HG03066 (cell line): ENCODE results near the gene KDM2A.
"Not testable (repeated sequence)": the region's sequence is repeated elsewhere in the genome, so short reads cannot be mapped to it uniquely, and the experiment has no call there.

Experiments used
- ATAC-seq: cut with Tn5 transposase; IDR thresholded peaks from one replicate; pipeline ENCODE4 v1.9.1; 2021; ENCODE audit warnings: low read depth; ENCODE audit not compliant: unreplicated experiment

The KDM2A gene

GRCh38 chr11:67117176-67117575 is 1.9 kb upstream of the KDM2A start:
- ATAC-seq = no peak

- peak; percentile 4 for ATAC-seq
Measured at GRCh38 chr11:67117672-67118180, 1.3 kb upstream of the KDM2A start.

GRCh38 chr11:67118181-67118766 is 789 bp upstream of the KDM2A start:
- ATAC-seq = peak; percentile 2

- peak; percentile 25 for ATAC-seq
Measured at GRCh38 chr11:67119585-67120391, 725 bp downstream of the KDM2A start.

- ATAC-seq = no peak
Measured at GRCh38 chr11:67120456-67120855, 1.4 kb downstream of the KDM2A start.

GRCh38 chr11:67120881-67121710 is 2.0 kb downstream of the KDM2A start:
- no peak for ATAC-seq

- ATAC-seq = not testable (repeated sequence)
Measured at GRCh38 chr11:67123801-67124200, 4.7 kb downstream of the KDM2A start.

GRCh38 chr11:67126243-67126642 is 7.2 kb downstream of the KDM2A start:
- not testable (repeated sequence) for ATAC-seq

- no peak for ATAC-seq
Measured at GRCh38 chr11:67126986-67127385, 7.9 kb downstream of the KDM2A start.

- ATAC-seq = not testable (repeated sequence)
Measured at GRCh38 chr11:67130861-67131260, 11.8 kb downstream of the KDM2A start.

GRCh38 chr11:67136156-67136555 is 17.1 kb downstream of the KDM2A start:
- ATAC-seq = no peak

GRCh38 chr11:67138922-67139321 is 19.9 kb downstream of the KDM2A start:
- no peak for ATAC-seq

GRCh38 chr11:67146516-67147226 is 27.6 kb downstream of the KDM2A start:
- ATAC-seq = no peak

GRCh38 chr11:67153971-67154370 is 34.9 kb downstream of the KDM2A start:
- no peak for ATAC-seq

GRCh38 chr11:67154726-67155125 is 35.7 kb downstream of the KDM2A start:
- ATAC-seq = no peak

GRCh38 chr11:67157691-67158090 is 38.6 kb downstream of the KDM2A start:
- ATAC-seq = no peak

- ATAC-seq = no peak
Measured at GRCh38 chr11:67158221-67158620, 39.2 kb downstream of the KDM2A start.

GRCh38 chr11:67160045-67160444 is 41.0 kb downstream of the KDM2A start:
- ATAC-seq = no peak

GRCh38 chr11:67160872-67161783 is 42.1 kb downstream of the KDM2A start:
- no peak for ATAC-seq
